Suprapubic skin (tissue), 4 donors: Measurements from ENCODE around the gene TBC1D22A.

Experiments used
- POLR2A ChIP-seq, 2 donors: fragments of 450-650 bp; IDR thresholded peaks; one replicate each; pipeline ENCODE4 v1.6.1; 2017; ENCODE audit warnings: antibody characterized with exemption in 2 of 2, mild to moderate bottlenecking in 2 of 2, moderate library complexity in 2 of 2
- POLR2AphosphoS5 ChIP-seq, 3 donors: sonication (generic); formaldehyde crosslinking; IDR thresholded peaks; one replicate each; pipeline ENCODE4 v1.6.1; 2017; ENCODE audit warnings: antibody characterized with exemption in 3 of 3
- TF ChIP-seq, protein P1 (sequence below), 2 donors: fragments of 200-600 bp in 1 of 2; fragments of 450-650 bp in 1 of 2; sonication (generic) in 1 of 2; IDR thresholded peaks; one replicate each; pipeline ENCODE4 v1.5.1; 2016 to 2019; ENCODE audit warnings: antibody characterized with exemption in 2 of 2, mild to moderate bottlenecking in 1 of 2, moderate library complexity in 1 of 2

DNA sequence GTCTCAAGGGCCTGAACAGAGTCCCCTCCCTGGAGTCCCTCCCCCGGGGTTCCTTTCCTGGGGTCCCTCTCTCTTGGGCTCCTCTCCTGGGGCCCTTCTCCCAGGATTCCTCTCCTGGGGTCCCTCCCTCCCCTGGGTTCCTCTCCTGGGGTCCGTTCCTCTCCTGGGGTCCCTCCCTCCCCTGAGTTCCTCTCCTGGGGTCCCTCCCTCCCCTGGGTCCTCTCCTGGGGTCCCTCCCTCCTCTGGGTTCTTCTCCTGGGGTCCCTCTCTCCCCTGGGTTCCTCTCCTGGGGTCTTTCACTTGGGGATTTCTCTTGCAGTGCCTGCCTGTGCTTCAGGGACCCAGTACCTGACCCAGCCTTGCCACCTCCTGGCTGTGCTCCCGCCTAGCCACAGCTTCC lies 386.1 kb downstream of the TBC1D22A start:
- TF ChIP-seq, protein P1, sequence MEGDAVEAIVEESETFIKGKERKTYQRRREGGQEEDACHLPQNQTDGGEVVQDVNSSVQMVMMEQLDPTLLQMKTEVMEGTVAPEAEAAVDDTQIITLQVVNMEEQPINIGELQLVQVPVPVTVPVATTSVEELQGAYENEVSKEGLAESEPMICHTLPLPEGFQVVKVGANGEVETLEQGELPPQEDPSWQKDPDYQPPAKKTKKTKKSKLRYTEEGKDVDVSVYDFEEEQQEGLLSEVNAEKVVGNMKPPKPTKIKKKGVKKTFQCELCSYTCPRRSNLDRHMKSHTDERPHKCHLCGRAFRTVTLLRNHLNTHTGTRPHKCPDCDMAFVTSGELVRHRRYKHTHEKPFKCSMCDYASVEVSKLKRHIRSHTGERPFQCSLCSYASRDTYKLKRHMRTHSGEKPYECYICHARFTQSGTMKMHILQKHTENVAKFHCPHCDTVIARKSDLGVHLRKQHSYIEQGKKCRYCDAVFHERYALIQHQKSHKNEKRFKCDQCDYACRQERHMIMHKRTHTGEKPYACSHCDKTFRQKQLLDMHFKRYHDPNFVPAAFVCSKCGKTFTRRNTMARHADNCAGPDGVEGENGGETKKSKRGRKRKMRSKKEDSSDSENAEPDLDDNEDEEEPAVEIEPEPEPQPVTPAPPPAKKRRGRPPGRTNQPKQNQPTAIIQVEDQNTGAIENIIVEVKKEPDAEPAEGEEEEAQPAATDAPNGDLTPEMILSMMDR (IDR thresholded peaks at IDR 0.05), result no peak
- TF ChIP-seq POLR2AphosphoS5 (IDR thresholded peaks at IDR 0.05) (no peak), POLR2A (IDR thresholded peaks at IDR 0.05) (no peak)
